ENCODE data around the gene AP3B2. TPM values are rescaled to one million over a fixed set of nuclear protein-coding genes. Genes with fewer than 3 reads are reported as not detected.

AP3B2 gene
- total and polyA plus RNA-seq, 2 donors (not counting 3 experiments of a cell fraction or from before 2014, with no cell fraction given): not detected

GRCh38 chr15:82699726-82700125 lies 9.9 kb downstream of the AP3B2 start:
- H3K9me3 ChIP-seq (replicated peaks; ENCODE audit: control insufficient read depth, insufficient read depth, low read length): no peaks in the 10 kb centered on the region
- no peak overlapping the region for H2AFZ ChIP-seq (ENCODE audit: low read depth, low read length)
- no peak overlapping the region for H3K9ac ChIP-seq (replicated peaks; ENCODE audit: extremely low read depth, insufficient read depth, low read length)
- intact Hi-C loops (cut with micrococcal nuclease): no loop called here
- FAIRE-seq (no peak), DNase-seq (ENCODE audit: low read depth, low spot score) (no peak)
- dilution Hi-C loops (cut with MboI; ENCODE audit: extremely low pct_ligation_motif_present, low sequenced_read_pairs): no loop called here
- POLR2A ChIA-PET: no interaction called here
- no peak for TF ChIP-seq MAX (IDR thresholded peaks at IDR 0.05; ENCODE audit: insufficient read depth, insufficient read length)
- no peak for TF ChIP-seq CTCF (IDR thresholded peaks at IDR 0.05; ENCODE audit: extremely low read depth in 1 of 2, insufficient read depth in 1 of 2, low read depth in 1 of 2, low read length in 2 of 2)
- TF ChIP-seq POLR2A (IDR thresholded peaks at IDR 0.05; ENCODE audit: low read depth, low read length): no peak
- no peak for TF ChIP-seq POLR2AphosphoS5 (IDR thresholded peaks at IDR 0.05; ENCODE audit: insufficient read depth, low read depth, low read length)
- TF ChIP-seq FOS (IDR thresholded peaks at IDR 0.05; ENCODE audit: borderline replicate concordance, insufficient read depth, low read length): no peak
- no peak for TF ChIP-seq MYC (IDR thresholded peaks at IDR 0.05; ENCODE audit: low read depth, low read length)
- TF ChIP-seq JUN (IDR thresholded peaks at IDR 0.05; ENCODE audit: borderline replicate concordance, insufficient read depth, insufficient read length, low read depth): no peak
- TF ChIP-seq EZH2 (IDR thresholded peaks at IDR 0.05; ENCODE audit: borderline replicate concordance, low read depth, low read length, severe bottlenecking): no peak
- TF ChIP-seq GATA2 (IDR thresholded peaks at IDR 0.05; ENCODE audit: insufficient read depth, insufficient read length, low read depth, low read length): no peak
- no peaks in the 10 kb centered on the region for H3K36me3 ChIP-seq (ENCODE audit: control insufficient read depth in 2 of 2, extremely low read depth in 1 of 2, insufficient read depth in 2 of 2, low read length in 2 of 2)
- no peak overlapping the region for H3K4me2 ChIP-seq (ENCODE audit: insufficient read depth, low read length)
- no peaks in the 10 kb centered on the region for H3K27me3 ChIP-seq (ENCODE audit: control insufficient read depth in 2 of 2, insufficient read depth in 2 of 2, low read length in 2 of 2)
- BruUV-seq (replicated peaks): no TSS peak
- no peak overlapping the region for H3K4me3 ChIP-seq (replicated peaks in 1 of 3; ENCODE audit: insufficient read depth in 1 of 3, low read depth in 1 of 3, low read length in 3 of 3)
- no peaks in the 10 kb centered on the region for H3K9me1 ChIP-seq (replicated peaks; ENCODE audit: control insufficient read depth, extremely low read depth, insufficient read depth, low read length)
- no peaks in the 10 kb centered on the region for H3K79me2 ChIP-seq (ENCODE audit: control insufficient read depth, insufficient read depth, low read length)
- no peaks in the 10 kb centered on the region for H3K4me1 ChIP-seq (ENCODE audit: control insufficient read depth, extremely low read depth, insufficient read depth, low read length)
- CTCF ChIA-PET: no interaction called here
- H4K20me1 ChIP-seq (replicated peaks; ENCODE audit: control insufficient read depth, extremely low read depth, insufficient read depth, low read length): no peaks in the 10 kb centered on the region
- no peak overlapping the region for H3K27ac ChIP-seq (ENCODE audit: insufficient read depth, low read depth, low read length)
